OCI-LY1 (cell line): ENCODE data around the gene BOD1.
"Not testable (repeated sequence)": the region's sequence is repeated elsewhere in the genome, so short reads cannot be mapped to it uniquely, and the experiment has no call there.

Experiments used
- H2AFZ ChIP-seq: fragments of 200-600 bp; sonication (generic), shearing (Covaris generic); 2 replicates; pipeline ENCODE4 v1.6.0; 2014; ENCODE audit warnings: antibody characterized with exemption, mild to moderate bottlenecking, low read length
- H3F3A ChIP-seq: fragments of 200-600 bp; sonication (generic), shearing (Covaris generic); 2 replicates; pipeline ENCODE4 v1.6.0; 2014; ENCODE audit warnings: mild to moderate bottlenecking, antibody characterized with exemption, low read length, moderate library complexity; ENCODE audit not compliant: insufficient read depth
- H3K27ac ChIP-seq: fragments of 200-600 bp; sonication (generic); 2 replicates; pipeline ENCODE4 v1.5.1; 2014; ENCODE audit warnings: low read length, mixed run types, mild to moderate bottlenecking, low read depth; ENCODE audit not compliant: poor library complexity, severe bottlenecking
- H3K27me3 ChIP-seq: fragments of 200-600 bp; sonication (generic); 2 replicates; pipeline ENCODE4 v1.6.0; 2014; ENCODE audit warnings: antibody characterized with exemption, mild to moderate bottlenecking, low read length, moderate library complexity; ENCODE audit not compliant: insufficient read depth
- H3K36me3 ChIP-seq: fragments of 200-600 bp; sonication (generic); 2 replicates; pipeline ENCODE4 v1.6.1; 2014; ENCODE audit warnings: mild to moderate bottlenecking, antibody characterized with exemption, low read length, moderate library complexity, mixed read lengths; ENCODE audit not compliant: insufficient read depth
- H3K4me1 ChIP-seq: fragments of 200-600 bp; sonication (generic); 2 replicates; pipeline ENCODE4 v1.5.1; 2014; ENCODE audit warnings: mild to moderate bottlenecking, low read length, moderate library complexity; ENCODE audit not compliant: insufficient read depth, severe bottlenecking
- H3K4me2 ChIP-seq: fragments of 200-600 bp; sonication (generic), shearing (Covaris generic); 2 replicates; pipeline ENCODE4 v1.6.1; 2014; ENCODE audit warnings: low read length
- H3K4me3 ChIP-seq: fragments of 200-600 bp; sonication (generic); 2 replicates; pipeline ENCODE4 v1.5.1; 2014; ENCODE audit warnings: low read length, low read depth, mild to moderate bottlenecking, mixed read lengths; ENCODE audit not compliant: poor library complexity, severe bottlenecking
- H3K79me2 ChIP-seq: fragments of 200-600 bp; shearing (Covaris generic); 2 replicates; pipeline ENCODE4 v1.6.1; 2016; ENCODE audit warnings: mixed run types, low read length, mixed read lengths; ENCODE audit not compliant: insufficient read depth
- H3K9ac ChIP-seq: fragments of 200-600 bp; sonication (generic), shearing (Covaris generic); 2 replicates; pipeline ENCODE4 v1.6.1; 2014; ENCODE audit warnings: mild to moderate bottlenecking, low read length, mixed read lengths
- H3K9me2 ChIP-seq: fragments of 200-600 bp; sonication (generic), shearing (Covaris generic); 2 replicates; pipeline ENCODE4 v1.6.1; 2014; ENCODE audit warnings: low read depth, mild to moderate bottlenecking, low read length, mixed read lengths
- H3K9me3 ChIP-seq: fragments of 200-600 bp; shearing (Covaris generic); 2 replicates; pipeline ENCODE4 v1.6.1; 2014; ENCODE audit warnings: low read length, mixed read lengths
- H4K20me1 ChIP-seq: fragments of 200-600 bp; sonication (generic), shearing (Covaris generic); 2 replicates; pipeline ENCODE4 v1.6.0; 2016; ENCODE audit warnings: mild to moderate bottlenecking, low read length; ENCODE audit not compliant: insufficient read depth
- EZH2 ChIP-seq: fragments of 200-600 bp; sonication (generic), shearing (Covaris generic); IDR thresholded peaks from 2 replicates; pipeline ENCODE4 v1.8.0; 2017; ENCODE audit warnings: borderline replicate concordance, mixed run types, mild to moderate bottlenecking, antibody characterized with exemption, low read length, moderate library complexity, mixed read lengths
- TF ChIP-seq, protein P1 (sequence below): fragments of 200-600 bp; sonication (generic), shearing (Covaris generic); IDR thresholded peaks from 2 replicates; pipeline ENCODE4 v1.5.1; 2017; ENCODE audit warnings: mild to moderate bottlenecking, antibody characterized with exemption, low read length, moderate library complexity, mixed read lengths

The BOD1 gene

DNA sequence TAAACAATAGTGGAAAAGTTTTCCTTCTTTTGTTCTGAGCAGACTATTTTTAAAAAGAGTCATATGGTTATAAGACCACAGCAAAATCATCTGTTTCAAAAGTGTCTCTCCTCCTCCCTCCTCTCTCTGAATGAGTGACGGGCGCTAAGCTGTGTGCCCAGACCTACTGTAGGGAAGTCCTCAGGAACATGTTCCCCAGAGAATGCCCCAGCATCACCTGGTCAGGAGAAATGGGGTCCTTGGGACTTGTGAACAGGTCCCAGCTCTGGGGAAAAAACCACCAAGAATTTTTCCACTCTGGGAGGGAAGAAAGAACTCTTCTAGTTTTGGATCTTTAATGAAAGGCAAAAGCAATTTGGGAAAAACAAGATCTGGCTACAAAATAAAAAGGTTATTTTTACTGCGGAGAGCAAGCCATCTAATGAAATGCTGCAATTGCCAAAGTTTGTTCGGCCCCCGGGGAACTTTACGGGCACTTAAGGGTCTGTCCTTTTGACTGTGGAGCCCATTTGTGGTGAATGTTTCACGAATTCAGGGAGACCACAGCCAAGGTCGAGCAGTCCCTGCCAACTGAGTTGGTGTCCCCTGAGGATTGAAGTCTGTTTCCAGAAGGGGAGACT lies 25.9 kb downstream of the BOD1 start:
- Histone ChIP-seq H3K79me2 (no peaks in the 10 kb centered on the region), H4K20me1 (no peaks in the 10 kb centered on the region), H3K36me3 (no peaks in the 10 kb centered on the region; the same call in 1 of the 2 replicates), H3K9ac (no peak overlapping the region), H3F3A (no peaks in the 10 kb centered on the region), H3K27me3 (no peaks in the 10 kb centered on the region), H3K27ac (no peak overlapping the region), H3K4me1 (no peaks in the 10 kb centered on the region), H3K4me2 (no peak overlapping the region), H3K9me2 (no peaks in the 10 kb centered on the region), H3K4me3 (no peak overlapping the region), H3K9me3 (peaks cover 29% of the 10 kb centered on the region), H2AFZ (no peak overlapping the region)
- TF ChIP-seq, protein P1, sequence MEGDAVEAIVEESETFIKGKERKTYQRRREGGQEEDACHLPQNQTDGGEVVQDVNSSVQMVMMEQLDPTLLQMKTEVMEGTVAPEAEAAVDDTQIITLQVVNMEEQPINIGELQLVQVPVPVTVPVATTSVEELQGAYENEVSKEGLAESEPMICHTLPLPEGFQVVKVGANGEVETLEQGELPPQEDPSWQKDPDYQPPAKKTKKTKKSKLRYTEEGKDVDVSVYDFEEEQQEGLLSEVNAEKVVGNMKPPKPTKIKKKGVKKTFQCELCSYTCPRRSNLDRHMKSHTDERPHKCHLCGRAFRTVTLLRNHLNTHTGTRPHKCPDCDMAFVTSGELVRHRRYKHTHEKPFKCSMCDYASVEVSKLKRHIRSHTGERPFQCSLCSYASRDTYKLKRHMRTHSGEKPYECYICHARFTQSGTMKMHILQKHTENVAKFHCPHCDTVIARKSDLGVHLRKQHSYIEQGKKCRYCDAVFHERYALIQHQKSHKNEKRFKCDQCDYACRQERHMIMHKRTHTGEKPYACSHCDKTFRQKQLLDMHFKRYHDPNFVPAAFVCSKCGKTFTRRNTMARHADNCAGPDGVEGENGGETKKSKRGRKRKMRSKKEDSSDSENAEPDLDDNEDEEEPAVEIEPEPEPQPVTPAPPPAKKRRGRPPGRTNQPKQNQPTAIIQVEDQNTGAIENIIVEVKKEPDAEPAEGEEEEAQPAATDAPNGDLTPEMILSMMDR = no peak

DNA sequence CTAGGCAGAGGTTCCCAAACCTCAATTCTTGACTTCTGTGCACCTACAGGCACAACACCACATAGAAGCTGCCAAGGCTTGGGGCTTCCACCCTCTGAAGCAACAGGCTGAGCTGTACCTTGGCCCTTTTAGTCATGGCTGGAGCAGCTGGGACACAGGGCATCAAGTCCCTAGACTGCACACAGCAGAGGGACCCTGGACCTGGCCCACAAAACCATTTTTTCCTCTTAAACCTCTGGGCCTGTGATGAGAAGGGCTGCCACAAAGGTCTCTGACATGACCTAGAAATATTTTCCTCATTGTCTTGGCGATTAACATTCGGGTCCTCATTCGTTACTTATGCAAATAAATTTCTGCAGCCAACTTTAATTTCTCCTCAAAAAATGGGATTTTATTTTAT lies 30.3 kb downstream of the BOD1 start:
- H3K4me3 ChIP-seq, H3K79me2 ChIP-seq, H3K27ac ChIP-seq, H3K4me1 ChIP-seq, H3K9ac ChIP-seq, H3K4me2 ChIP-seq, H3F3A ChIP-seq, H3K27me3 ChIP-seq, H3K9me3 ChIP-seq, H3K36me3 ChIP-seq, H3K9me2 ChIP-seq, H4K20me1 ChIP-seq, H2AFZ ChIP-seq: not testable (repeated sequence)

DNA sequence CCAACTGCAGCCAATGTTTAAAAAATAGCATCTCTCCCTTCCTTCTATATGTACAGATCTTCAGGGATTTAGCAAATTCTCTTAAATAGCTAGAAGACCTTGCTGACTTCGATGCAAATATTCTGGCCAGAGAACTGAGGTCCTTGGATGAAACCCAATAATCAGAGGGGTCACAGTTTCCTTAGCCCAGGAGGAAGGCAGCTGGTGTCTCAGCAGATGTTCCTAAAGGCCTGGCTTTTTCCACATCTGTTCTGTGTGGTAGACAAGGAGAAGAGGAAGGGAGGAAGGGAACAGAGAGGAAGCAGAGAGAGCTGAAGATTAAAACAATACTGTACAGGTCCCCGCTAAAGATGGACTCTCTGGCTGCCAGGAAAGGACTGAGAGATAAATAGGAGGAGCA lies 33.1 kb downstream of the BOD1 start:
- no peaks in the 10 kb centered on the region for H4K20me1 ChIP-seq
- H3K9me2 ChIP-seq = no peaks in the 10 kb centered on the region
- no peaks in the 10 kb centered on the region; the same call in 1 of the 2 replicates for H3K27me3 ChIP-seq
- H3K9ac ChIP-seq = no peak overlapping the region
- no peaks in the 10 kb centered on the region for H3K4me1 ChIP-seq
- no peaks in the 10 kb centered on the region; the same call in 1 of the 2 replicates for H3K36me3 ChIP-seq
- no peak overlapping the region for H3K4me3 ChIP-seq
- no peak overlapping the region for H3K27ac ChIP-seq
- H3K9me3 ChIP-seq = 0 out of 2 replicates have a peak, but pooled peaks cover 7% of the 10 kb centered on the region
- no peaks in the 10 kb centered on the region for H3F3A ChIP-seq
- H3K4me2 ChIP-seq = no peak overlapping the region
- H2AFZ ChIP-seq = no peak overlapping the region
- H3K79me2 ChIP-seq = no peaks in the 10 kb centered on the region
- TF ChIP-seq, protein P1 = no peak
- TF ChIP-seq EZH2 = no peak
